ENCODE data around the gene CCDC197. TPM values are rescaled to one million over a fixed set of nuclear protein-coding genes. Genes with fewer than 3 reads are reported as not detected.

Gene CCDC197
- total RNA-seq, 1 donor from 2014 or later, result not detected

DNA sequence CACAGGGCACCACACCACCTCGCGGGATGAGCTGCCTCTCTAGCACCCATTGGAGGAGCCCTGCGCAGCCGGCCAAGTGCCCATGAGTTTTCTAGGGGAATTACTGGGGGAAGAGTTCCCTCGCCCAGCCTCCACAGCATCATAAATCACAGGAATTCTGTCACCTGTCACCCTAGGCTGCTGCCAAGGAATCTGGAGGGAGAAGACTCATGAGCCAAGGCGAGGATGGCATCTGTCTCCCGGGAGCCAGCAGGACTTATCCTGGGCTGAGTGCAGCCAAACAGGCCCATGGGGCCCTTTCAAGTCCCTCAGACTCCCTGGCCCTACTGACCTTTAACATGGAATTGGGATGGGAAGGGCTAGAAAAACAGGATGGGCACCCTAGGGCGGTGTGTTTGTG lies 21.2 kb downstream of the CCDC197 start:
- peaks cover 4% of the 10 kb centered on the region for H3K27me3 Mint-ChIP-seq
- TF ChIP-seq, protein P1, sequence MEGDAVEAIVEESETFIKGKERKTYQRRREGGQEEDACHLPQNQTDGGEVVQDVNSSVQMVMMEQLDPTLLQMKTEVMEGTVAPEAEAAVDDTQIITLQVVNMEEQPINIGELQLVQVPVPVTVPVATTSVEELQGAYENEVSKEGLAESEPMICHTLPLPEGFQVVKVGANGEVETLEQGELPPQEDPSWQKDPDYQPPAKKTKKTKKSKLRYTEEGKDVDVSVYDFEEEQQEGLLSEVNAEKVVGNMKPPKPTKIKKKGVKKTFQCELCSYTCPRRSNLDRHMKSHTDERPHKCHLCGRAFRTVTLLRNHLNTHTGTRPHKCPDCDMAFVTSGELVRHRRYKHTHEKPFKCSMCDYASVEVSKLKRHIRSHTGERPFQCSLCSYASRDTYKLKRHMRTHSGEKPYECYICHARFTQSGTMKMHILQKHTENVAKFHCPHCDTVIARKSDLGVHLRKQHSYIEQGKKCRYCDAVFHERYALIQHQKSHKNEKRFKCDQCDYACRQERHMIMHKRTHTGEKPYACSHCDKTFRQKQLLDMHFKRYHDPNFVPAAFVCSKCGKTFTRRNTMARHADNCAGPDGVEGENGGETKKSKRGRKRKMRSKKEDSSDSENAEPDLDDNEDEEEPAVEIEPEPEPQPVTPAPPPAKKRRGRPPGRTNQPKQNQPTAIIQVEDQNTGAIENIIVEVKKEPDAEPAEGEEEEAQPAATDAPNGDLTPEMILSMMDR (conservative IDR thresholded peaks at IDR 0.05), result no peak
- H3K4me1 Mint-ChIP-seq (ENCODE audit: unreplicated experiment), result peaks cover 12% of the 10 kb centered on the region
- H3K27ac Mint-ChIP-seq, result no peak overlapping the region
- DNase-seq (ENCODE audit: extremely low spot score, unreplicated experiment), result no peak
- no peak overlapping the region for H3K4me3 Mint-ChIP-seq
- no peaks in the 10 kb centered on the region for H3K36me3 Mint-ChIP-seq
- H3K9me3 Mint-ChIP-seq, result no peaks in the 10 kb centered on the region

DNA sequence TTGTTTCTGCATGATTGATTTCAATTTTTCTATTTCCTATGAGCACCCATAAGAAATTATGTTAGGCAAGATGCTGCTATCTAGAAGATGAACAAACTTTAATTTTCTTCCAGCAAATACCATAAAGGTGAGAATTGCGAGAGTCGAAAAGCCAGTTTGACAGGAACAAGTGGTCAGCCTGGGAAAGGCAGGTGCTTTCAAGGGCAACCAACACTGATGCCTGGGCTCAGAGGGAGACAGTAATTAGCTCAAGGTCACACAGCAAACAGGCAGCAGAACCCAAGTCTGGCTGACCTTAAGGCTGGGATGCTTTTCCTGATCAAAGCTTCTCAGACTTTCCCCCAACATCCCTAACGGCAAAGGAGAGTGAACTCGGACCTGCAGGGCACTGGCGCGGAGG lies 22.2 kb downstream of the CCDC197 start:
- TF ChIP-seq, protein P1 (conservative IDR thresholded peaks at IDR 0.05), result no peak
- H3K4me1 Mint-ChIP-seq (ENCODE audit: unreplicated experiment), result peaks cover 10% of the 10 kb centered on the region
- H3K27me3 Mint-ChIP-seq, result peaks cover 4% of the 10 kb centered on the region
- H3K4me3 Mint-ChIP-seq, result no peak overlapping the region
- DNase-seq (ENCODE audit: extremely low spot score, unreplicated experiment), result no peak
- H3K27ac Mint-ChIP-seq, result no peak overlapping the region
- no peaks in the 10 kb centered on the region for H3K36me3 Mint-ChIP-seq
- H3K9me3 Mint-ChIP-seq, result no peaks in the 10 kb centered on the region

DNA sequence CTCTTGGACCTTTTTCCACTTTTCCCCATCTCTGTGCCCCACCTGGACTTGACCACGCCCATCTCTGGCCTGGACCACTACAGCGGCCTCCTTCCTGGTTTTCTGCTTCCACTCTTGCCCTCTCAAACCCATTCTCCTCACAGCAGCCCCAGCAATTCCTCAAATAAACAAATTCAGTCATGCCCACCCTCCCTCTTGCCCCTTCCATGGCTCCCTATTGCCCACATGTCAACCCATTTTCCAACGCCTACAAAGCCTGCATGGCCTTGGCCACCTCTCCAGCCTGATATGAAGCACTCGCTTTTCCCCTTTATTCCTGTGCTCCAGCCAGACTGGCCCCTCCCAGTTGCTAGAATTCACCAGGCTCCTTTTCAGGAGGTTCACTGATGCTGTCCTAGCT lies 23.2 kb downstream of the CCDC197 start:
- Mint-ChIP-seq H3K36me3 (no peaks in the 10 kb centered on the region), H3K27ac (no peak overlapping the region), H3K4me3 (no peak overlapping the region), H3K27me3 (no peaks in the 10 kb centered on the region), H3K4me1 (ENCODE audit: unreplicated experiment) (peaks cover 10% of the 10 kb centered on the region), H3K9me3 (no peaks in the 10 kb centered on the region)
- TF ChIP-seq, protein P1 (conservative IDR thresholded peaks at IDR 0.05), result no peak
- DNase-seq (ENCODE audit: extremely low spot score, unreplicated experiment), result no peak

DNA sequence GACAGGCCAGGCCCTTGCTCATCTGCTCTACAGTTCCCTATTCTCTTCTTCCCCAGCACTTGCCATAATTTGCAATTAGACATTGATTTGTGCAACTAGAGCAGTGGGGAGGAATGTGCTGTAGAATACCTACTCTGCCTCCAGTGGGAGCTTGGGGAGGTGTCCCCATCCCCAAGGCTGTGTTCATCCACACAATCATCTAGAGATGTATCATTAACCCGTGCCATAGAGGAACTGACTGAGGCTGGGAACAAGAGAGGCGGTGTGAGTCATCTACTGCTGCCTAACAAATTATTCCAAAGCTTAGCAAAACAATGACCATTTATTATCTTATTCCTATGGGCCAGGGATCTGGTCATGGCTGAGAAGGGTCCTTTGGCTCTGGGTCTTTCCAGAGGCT lies 23.9 kb downstream of the CCDC197 start:
- DNase-seq (ENCODE audit: extremely low spot score, unreplicated experiment), result no peak
- Mint-ChIP-seq H3K4me3 (no peak overlapping the region), H3K27ac (no peak overlapping the region), H3K27me3 (no peaks in the 10 kb centered on the region), H3K36me3 (no peaks in the 10 kb centered on the region), H3K4me1 (ENCODE audit: unreplicated experiment) (peaks cover 13% of the 10 kb centered on the region), H3K9me3 (no peaks in the 10 kb centered on the region)
- TF ChIP-seq, protein P1 (conservative IDR thresholded peaks at IDR 0.05), result no peak

DNA sequence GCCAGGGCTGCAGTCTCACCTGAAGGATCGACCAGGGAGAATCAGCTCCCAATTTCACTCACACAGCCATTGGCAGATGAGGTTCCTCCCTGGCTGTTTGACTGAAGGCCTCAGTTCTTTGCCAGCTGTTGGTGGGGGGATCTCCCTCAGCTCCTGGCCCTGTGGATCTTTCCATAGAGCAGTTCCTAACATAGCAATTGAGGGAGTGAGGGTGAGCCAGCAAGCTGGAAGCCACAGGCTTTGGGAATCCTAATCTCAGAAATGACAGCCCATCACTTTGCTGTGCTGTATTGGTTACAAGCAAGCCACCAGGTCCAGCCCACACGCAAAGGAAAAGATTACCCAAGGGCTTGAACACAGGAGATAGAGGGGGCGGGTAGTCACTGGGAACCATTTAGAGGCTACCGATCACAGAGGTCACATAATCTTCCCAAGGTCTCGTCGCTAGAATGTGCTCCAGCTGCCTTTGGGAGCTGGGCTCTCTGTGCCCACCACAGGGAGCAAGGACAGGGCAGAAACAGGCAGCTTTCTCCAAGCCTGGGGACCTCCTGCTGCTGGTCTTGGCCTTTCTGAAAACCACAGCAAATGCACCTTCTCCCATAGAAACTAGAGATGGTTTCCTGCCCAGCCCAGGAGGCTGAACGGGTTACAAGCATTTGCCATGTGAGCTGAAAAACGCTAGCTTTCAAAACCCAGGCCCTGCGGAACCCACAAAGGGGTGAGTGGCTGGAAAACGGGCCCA lies 24.5 kb downstream of the CCDC197 start:
- H3K4me1 Mint-ChIP-seq (ENCODE audit: unreplicated experiment), result peaks cover 15% of the 10 kb centered on the region
- no peaks in the 10 kb centered on the region for H3K27me3 Mint-ChIP-seq
- H3K36me3 Mint-ChIP-seq, result no peaks in the 10 kb centered on the region
- H3K9me3 Mint-ChIP-seq, result no peaks in the 10 kb centered on the region
- no peak for DNase-seq (ENCODE audit: extremely low spot score, unreplicated experiment)
- H3K27ac Mint-ChIP-seq, result no peak overlapping the region
- H3K4me3 Mint-ChIP-seq, result no peak overlapping the region
- TF ChIP-seq, protein P1 (conservative IDR thresholded peaks at IDR 0.05), result no peak
